Breast epithelium (tissue), 4 donors: Measurements from ENCODE around the gene PRXL2B. TPM values are rescaled to one million over a fixed set of nuclear protein-coding genes. Genes with fewer than 3 reads are reported as not detected.

Experiments used
- DNase-seq, 2 donors: peaks; one replicate each; pipeline ENCODE4 v3.0.0-alpha.2; 2019; ENCODE audit warnings: low spot score in 2 of 2
- H3K27ac ChIP-seq, 2 donors: fragments of 200-600 bp; sonication (generic) in 1 of 2; one replicate each; pipeline ENCODE4 v1.5.1; 2016 to 2019; ENCODE audit warnings: mild to moderate bottlenecking in 1 of 2
- H3K27me3 ChIP-seq, 2 donors: fragments of 200-600 bp; sonication (generic) in 1 of 2; one replicate each; pipeline versions ENCODE4 v1.5.1 to v1.6.0; 2017 to 2019; ENCODE audit warnings: control low read depth in 1 of 2, mild to moderate bottlenecking in 1 of 2
- H3K36me3 ChIP-seq: fragments of 200-600 bp; one replicate; pipeline ENCODE4 v1.5.1; 2019
- H3K4me1 ChIP-seq, 2 donors: fragments of 200-600 bp; sonication (generic); one replicate each; pipeline ENCODE4 v1.5.1; 2016 to 2019; ENCODE audit warnings: control low read depth in 1 of 2
- H3K4me3 ChIP-seq, 3 donors: fragments of 200-600 bp; sonication (generic); 1 replicate in 2 of 3; 2 replicates in 1 of 3; pipeline ENCODE4 v1.5.1; 2016 to 2019; ENCODE audit warnings: mild to moderate bottlenecking in 3 of 3, moderate library complexity in 2 of 3
- H3K9me3 ChIP-seq, 2 donors: fragments of 200-600 bp; sonication (generic) in 1 of 2; one replicate each; pipeline ENCODE4 v1.5.1; 2016 to 2019; ENCODE audit warnings: control low read depth in 1 of 2
- POLR2A ChIP-seq: fragments of 450-650 bp; IDR thresholded peaks from one replicate; pipeline ENCODE4 v1.6.1; 2016; ENCODE audit warnings: antibody characterized with exemption, mild to moderate bottlenecking, moderate library complexity
- POLR2AphosphoS5 ChIP-seq, 3 donors: sonication (generic); formaldehyde crosslinking; IDR thresholded peaks; one replicate each; pipeline ENCODE4 v1.6.1; 2017; ENCODE audit warnings: antibody characterized with exemption in 3 of 3
- intact Hi-C: fragments of 100-400 bp; cut with DNase I; formaldehyde crosslinking; loops from one replicate; pipeline ENCODE4 v1.15.1; 2023; ENCODE audit warnings: low total_unique reads
- total RNA-seq, 3 donors: library from RNA; depleted of rRNA; stranded (reverse); fragments of >200 nt; gene quantifications; one replicate each; pipeline ENCODE4 v1.1.0, GENCODE V29; 2016
- TF ChIP-seq, protein P1 (sequence below), 3 donors: fragments of 450-650 bp; IDR thresholded peaks; one replicate each; pipeline ENCODE4 v1.5.1; 2016 to 2017; ENCODE audit warnings: antibody characterized with exemption in 3 of 3, mild to moderate bottlenecking in 3 of 3, moderate library complexity in 3 of 3

The PRXL2B gene
- total RNA-seq, 3 donors from 2014 or later, result 4.8 to 15.8 (median 14.4) TPM

DNA sequence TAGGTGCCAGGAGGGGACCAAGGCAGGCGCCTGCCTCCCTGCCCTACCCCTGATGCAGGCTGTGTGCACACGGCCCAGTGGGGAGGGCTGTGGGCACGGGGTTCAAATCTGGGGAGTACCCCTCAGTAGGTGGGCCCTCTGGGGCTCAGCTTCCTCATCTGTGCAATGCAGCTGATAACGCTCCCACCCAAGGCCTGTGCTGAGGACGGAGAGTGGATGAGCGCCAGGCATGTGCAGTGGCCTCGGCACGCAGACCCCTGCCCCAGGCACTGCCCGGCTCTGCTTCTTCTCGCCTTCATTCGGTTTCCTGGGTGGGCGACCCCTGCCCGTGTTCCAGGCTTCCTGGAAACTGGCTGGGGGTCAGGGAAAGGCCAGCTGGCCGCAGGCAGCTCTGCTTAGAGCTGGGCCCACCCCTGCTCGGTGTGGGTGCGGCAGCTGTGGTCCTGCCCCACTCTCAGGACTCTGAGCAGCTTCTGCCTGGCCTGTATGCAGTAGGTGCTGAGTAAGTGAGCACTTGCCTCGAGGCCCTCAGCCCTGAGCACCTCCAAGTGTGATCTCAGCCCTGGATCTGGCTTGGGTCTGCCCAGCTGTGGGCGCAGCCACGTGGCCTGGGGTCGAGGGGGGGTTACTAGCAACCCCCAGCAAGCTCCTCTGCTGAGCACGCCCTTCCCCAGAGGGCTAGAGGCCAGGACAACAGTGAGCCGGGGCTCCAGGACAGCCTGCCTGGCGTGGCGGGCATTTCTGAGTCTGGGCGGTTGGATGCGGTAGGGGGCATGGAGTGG lies 42.3 kb upstream of the PRXL2B start:
- H3K4me3 ChIP-seq, result peak overlapping the region in 1 of 3 donors; percentile 46
- intact Hi-C loops, result no loop called here
- peaks cover 5 to 11% of the 10 kb centered on the region in 2 donors for H3K27me3 ChIP-seq
- DNase-seq, result no peak
- peaks cover 32% of the 10 kb centered on the region in 2 donors for H3K4me1 ChIP-seq
- peak overlapping the region; percentile 98 to 100 for H3K27ac ChIP-seq
- H3K36me3 ChIP-seq, result no peaks in the 10 kb centered on the region
- no peaks in the 10 kb centered on the region for H3K9me3 ChIP-seq
- no peak for TF ChIP-seq POLR2A
- TF ChIP-seq, protein P1, sequence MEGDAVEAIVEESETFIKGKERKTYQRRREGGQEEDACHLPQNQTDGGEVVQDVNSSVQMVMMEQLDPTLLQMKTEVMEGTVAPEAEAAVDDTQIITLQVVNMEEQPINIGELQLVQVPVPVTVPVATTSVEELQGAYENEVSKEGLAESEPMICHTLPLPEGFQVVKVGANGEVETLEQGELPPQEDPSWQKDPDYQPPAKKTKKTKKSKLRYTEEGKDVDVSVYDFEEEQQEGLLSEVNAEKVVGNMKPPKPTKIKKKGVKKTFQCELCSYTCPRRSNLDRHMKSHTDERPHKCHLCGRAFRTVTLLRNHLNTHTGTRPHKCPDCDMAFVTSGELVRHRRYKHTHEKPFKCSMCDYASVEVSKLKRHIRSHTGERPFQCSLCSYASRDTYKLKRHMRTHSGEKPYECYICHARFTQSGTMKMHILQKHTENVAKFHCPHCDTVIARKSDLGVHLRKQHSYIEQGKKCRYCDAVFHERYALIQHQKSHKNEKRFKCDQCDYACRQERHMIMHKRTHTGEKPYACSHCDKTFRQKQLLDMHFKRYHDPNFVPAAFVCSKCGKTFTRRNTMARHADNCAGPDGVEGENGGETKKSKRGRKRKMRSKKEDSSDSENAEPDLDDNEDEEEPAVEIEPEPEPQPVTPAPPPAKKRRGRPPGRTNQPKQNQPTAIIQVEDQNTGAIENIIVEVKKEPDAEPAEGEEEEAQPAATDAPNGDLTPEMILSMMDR (IDR thresholded peaks at IDR 0.05), result no peak
- no peak for TF ChIP-seq POLR2AphosphoS5 (IDR thresholded peaks at IDR 0.05)

DNA sequence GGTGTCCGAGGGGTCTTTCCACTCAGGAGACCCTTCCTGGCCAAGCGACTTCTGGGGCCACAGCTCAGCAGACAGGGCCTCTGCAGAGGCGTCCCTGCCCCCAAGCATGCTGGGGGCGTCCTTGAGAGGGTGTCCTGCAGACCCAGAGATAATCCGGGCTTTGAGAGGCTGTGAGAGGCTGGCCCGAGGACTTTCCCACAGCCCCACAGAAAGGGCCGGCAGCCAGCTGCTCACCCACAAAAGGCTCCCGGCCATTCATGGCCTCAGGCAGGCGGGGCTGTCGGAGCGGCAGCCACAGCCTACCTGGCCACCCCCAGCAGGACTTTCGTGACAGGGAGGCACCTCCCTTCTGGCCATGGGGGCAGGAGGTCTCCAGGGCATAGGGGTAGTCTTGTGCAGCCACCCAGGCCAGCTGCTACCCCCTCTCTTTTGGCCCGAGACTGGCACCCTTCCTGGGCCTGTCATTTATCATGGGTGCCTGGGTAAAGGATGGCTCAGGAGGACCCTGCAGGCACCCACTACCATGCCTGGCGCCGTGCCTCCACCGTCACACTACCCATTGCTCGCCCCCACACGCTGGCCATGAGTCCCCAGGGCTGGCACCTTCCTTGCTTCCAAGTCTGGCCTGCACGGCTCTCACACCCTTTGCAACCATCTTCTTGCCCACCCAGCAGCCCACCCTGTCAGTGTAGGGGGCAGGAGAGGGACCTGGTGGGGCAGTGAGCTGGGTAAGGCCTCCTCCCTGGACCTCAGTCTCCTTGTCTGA lies 41.5 kb upstream of the PRXL2B start:
- Histone ChIP-seq H3K27ac (peak overlapping the region; percentile 98 to 100), H3K4me1 (peaks cover 32 to 33% of the 10 kb centered on the region in 2 donors), H3K27me3 (peaks cover 5 to 11% of the 10 kb centered on the region in 2 donors), H3K9me3 (no peaks in the 10 kb centered on the region), H3K36me3 (no peaks in the 10 kb centered on the region), H3K4me3 (no peak overlapping the region)
- DNase-seq, result no peak
- intact Hi-C loops, result no loop called here
- TF ChIP-seq POLR2AphosphoS5 (IDR thresholded peaks at IDR 0.05) (no peak), POLR2A (no peak)
- TF ChIP-seq, protein P1 (IDR thresholded peaks at IDR 0.05), result no peak

DNA sequence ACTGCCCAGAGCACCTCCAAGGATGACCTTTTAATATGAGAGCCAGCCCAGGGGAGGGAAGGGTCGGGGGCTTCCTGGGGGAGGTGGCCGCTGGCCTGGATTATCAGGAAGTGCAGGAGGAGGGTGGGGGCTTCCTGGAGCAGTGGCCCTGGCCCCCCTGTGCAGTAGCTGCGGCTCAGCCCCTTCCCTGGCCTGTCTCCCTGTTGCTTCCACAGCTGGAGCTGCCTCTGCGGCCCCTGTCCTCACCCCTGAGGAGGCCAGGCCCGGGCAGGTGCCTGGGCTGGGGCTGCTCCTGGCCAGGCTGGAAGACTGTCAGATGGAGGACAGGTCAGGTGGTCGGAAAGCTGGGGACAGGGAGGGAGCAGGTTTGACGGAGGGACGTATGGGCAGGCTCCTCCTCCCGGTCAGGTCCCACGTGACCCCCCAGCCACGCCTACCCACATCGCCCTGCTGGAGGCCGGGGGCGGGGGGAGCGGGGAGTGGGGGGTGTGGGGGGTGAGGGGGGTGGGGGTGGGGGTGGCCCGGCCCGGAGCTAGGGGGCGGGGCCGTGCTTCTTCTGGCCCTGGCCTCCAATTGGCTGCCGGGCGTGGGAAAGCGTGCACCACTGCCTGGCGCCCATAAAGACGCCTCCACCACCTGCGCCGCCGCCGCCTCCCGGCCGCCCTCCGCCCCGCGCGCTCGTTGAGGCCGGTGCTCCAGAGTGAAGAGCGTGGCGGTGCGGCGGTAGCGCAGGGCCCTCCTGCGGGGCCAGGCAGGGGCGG lies 40.6 kb upstream of the PRXL2B start:
- peak overlapping the region; percentile 49 to 73 (median 59) for H3K4me3 ChIP-seq
- peak overlapping the region; percentile 98 to 100 for H3K27ac ChIP-seq
- intact Hi-C loops, result no loop called here
- H3K9me3 ChIP-seq, result no peaks in the 10 kb centered on the region
- TF ChIP-seq, protein P1 (IDR thresholded peaks at IDR 0.05), result no peak
- TF ChIP-seq POLR2A (no peak), POLR2AphosphoS5 (IDR thresholded peaks at IDR 0.05) (peak in 1 of 3 donors; percentile 3)
- H3K4me1 ChIP-seq, result peaks cover 32 to 33% of the 10 kb centered on the region in 2 donors
- peak; percentile 87 to 93 for DNase-seq
- no peaks in the 10 kb centered on the region for H3K36me3 ChIP-seq
- peaks cover 0 to 2% of the 10 kb centered on the region in 2 donors for H3K27me3 ChIP-seq

DNA sequence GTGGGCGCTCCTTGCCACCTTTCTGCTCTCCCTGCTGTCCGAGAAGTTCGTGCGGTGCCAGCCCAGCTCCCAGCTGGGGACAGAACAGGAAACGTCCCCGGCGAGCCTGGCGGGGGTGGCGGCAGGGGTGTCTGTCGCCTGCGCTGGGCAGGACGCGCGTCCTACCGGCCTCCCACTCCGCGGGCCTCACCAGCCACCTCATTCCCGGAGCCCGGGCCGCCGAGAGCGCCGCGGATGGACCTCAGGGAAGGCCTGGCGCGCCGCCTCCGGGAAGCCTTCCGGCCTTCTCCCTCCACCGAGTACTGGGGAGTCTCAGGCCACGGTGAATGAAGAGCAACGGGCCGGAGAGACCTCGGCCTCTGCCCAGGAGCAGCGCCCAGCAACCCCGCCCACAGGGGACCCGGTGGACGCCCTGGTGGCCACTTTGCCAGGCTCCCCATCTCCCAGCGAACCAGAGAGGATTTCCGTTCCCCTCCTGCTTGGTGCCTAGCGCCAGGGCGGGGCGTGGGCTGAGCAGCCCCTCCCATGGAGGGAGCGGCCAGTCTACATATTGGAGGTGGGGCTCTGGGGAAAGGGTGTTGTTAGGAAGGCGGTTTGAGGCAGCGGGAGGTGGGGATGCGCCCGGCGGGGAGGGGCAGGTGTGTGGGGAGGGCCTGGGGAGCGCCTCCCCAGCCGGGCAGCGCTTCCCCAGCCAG lies 39.9 kb upstream of the PRXL2B start:
- TF ChIP-seq POLR2A (no peak), POLR2AphosphoS5 (IDR thresholded peaks at IDR 0.05) (peak in 2 of 3 donors; percentile 31 to 53)
- TF ChIP-seq, protein P1 (IDR thresholded peaks at IDR 0.05), result peak in 1 of 3 donors; percentile 36
- intact Hi-C loops, result no loop called here
- peak; percentile 85 to 87 for DNase-seq
- H3K9me3 ChIP-seq, result no peaks in the 10 kb centered on the region
- H3K27me3 ChIP-seq, result no peaks in the 10 kb centered on the region
- peak overlapping the region; percentile 49 to 73 (median 59) for H3K4me3 ChIP-seq
- H3K36me3 ChIP-seq, result no peaks in the 10 kb centered on the region
- H3K27ac ChIP-seq, result peak overlapping the region; percentile 98 to 100
- peaks cover 32 to 33% of the 10 kb centered on the region in 2 donors for H3K4me1 ChIP-seq
